H1 (cell line): Measurements from ENCODE around the gene KYNU. TPM values are rescaled to one million over a fixed set of nuclear protein-coding genes. Genes with fewer than 3 reads are reported as not detected.

ENCODE experiments used
- CTCF ChIA-PET: fragments of 300-600 bp; sonication (Branson Sonifier 250); formaldehyde crosslinking; loops from one replicate; lab custom pipeline; 2021; ENCODE audit not compliant: partially characterized antibody; lab: Charles Lee
- POLR2A ChIA-PET: fragments of 300-600 bp; sonication (Branson Sonifier 250); formaldehyde crosslinking; loops from one replicate; lab custom pipeline; 2021; ENCODE audit warnings: inconsistent platforms; ENCODE audit not compliant: partially characterized antibody; lab: Charles Lee
- DNase-seq, 2 experiments: peaks; one replicate each; pipeline versions ENCODE4 v3.0.0 to v3.0.0-alpha.2; 2010 to 2022; ENCODE audit warnings: low spot score in 2 of 2, low read depth in 1 of 2, mixed read lengths in 1 of 2
- FAIRE-seq: peaks from 2 replicates; lab custom pipeline; 2011; peaks lifted over from hg19 to GRCh38; lab: Jason Lieb, UNC
- H2AFZ ChIP-seq: 2 replicates; pipeline ENCODE4 v1.8.1; 2012; ENCODE audit warnings: low read length, inconsistent platforms
- H2AK5ac ChIP-seq: 2 replicates; pipeline ENCODE4 v1.6.1; 2013; ENCODE audit warnings: low read depth, low read length
- H2BK120ac ChIP-seq: replicated peaks from 2 replicates; pipeline ENCODE3; 2013; ENCODE audit warnings: low read depth, low read length, inconsistent platforms
- H2BK12ac ChIP-seq: 2 replicates; pipeline ENCODE4 v1.6.1; 2013; ENCODE audit warnings: low read depth, low read length
- H2BK15ac ChIP-seq: 2 replicates; pipeline ENCODE4 v1.6.1; 2013; ENCODE audit warnings: low read length
- H2BK20ac ChIP-seq: 2 replicates; pipeline ENCODE4 v1.6.1; 2013; ENCODE audit warnings: low read length
- H2BK5ac ChIP-seq: 2 replicates; pipeline ENCODE4 v1.6.1; 2013; ENCODE audit warnings: low read depth, low read length
- H3K14ac ChIP-seq: 2 replicates; pipeline ENCODE4 v1.6.1; 2013; ENCODE audit warnings: inconsistent platforms; ENCODE audit not compliant: insufficient read length
- H3K18ac ChIP-seq: 2 replicates; pipeline ENCODE4 v1.6.1; 2013; ENCODE audit warnings: low read length; ENCODE audit errors: extremely low read depth
- H3K23ac ChIP-seq: 2 replicates; pipeline ENCODE4 v1.6.1; 2013; ENCODE audit warnings: inconsistent platforms; ENCODE audit not compliant: insufficient read length
- H3K23me2 ChIP-seq: 2 replicates; pipeline ENCODE4 v1.6.1; 2013; ENCODE audit warnings: low read depth, low read length
- H3K27ac ChIP-seq: 2 replicates; pipeline ENCODE4 v1.6.1; 2011; ENCODE audit warnings: low read depth, low read length, inconsistent platforms
- H3K27me3 ChIP-seq, 4 experiments: replicated peaks in 1 of 4; 1 replicate in 1 of 4; 2 replicates in 3 of 4; pipeline versions ENCODE4 v1.6.1 to v1.8.1; 2011 to 2013; ENCODE audit warnings: low read length in 3 of 4, mild to moderate bottlenecking in 3 of 4, inconsistent platforms in 2 of 4, mixed read lengths in 2 of 4, moderate library complexity in 1 of 4; ENCODE audit not compliant: control insufficient read depth in 3 of 4, insufficient read depth in 3 of 4; ENCODE audit errors: extremely low read depth in 1 of 4
- H3K36me3 ChIP-seq, 4 experiments: 2 replicates each; pipeline versions ENCODE4 v1.6.1 to v1.8.1; 2011 to 2013; ENCODE audit warnings: mild to moderate bottlenecking in 4 of 4, low read length in 3 of 4, moderate library complexity in 2 of 4, control low read depth in 1 of 4, inconsistent platforms in 1 of 4; ENCODE audit not compliant: insufficient read depth in 4 of 4, control insufficient read depth in 2 of 4
- H3K4ac ChIP-seq: replicated peaks from 2 replicates; pipeline ENCODE3; 2013; ENCODE audit warnings: low read length, low read depth, mixed read lengths, inconsistent platforms; ENCODE audit not compliant: insufficient read length
- H3K4me1 ChIP-seq, 4 experiments: replicated peaks in 1 of 4; 1 replicate in 1 of 4; 2 replicates in 3 of 4; pipeline versions ENCODE4 v1.6.1 to v1.8.1; 2011 to 2013; ENCODE audit warnings: low read length in 3 of 4, inconsistent platforms in 2 of 4, mixed read lengths in 1 of 4; ENCODE audit not compliant: insufficient read depth in 4 of 4, control insufficient read depth in 3 of 4
- H3K4me2 ChIP-seq, 2 experiments: 2 replicates each; pipeline versions ENCODE4 v1.6.1 to v1.8.1; 2011 to 2013; ENCODE audit warnings: low read depth in 2 of 2, low read length in 2 of 2, control low read depth in 1 of 2, inconsistent platforms in 1 of 2, mild to moderate bottlenecking in 1 of 2; ENCODE audit not compliant: insufficient read depth in 1 of 2
- H3K4me3 ChIP-seq, 4 experiments: fragments of 200-600, 300-600 bp in 1 of 4; sonication (generic), shearing (Covaris generic), sonication (Bioruptor Twin) in 1 of 4; 2 replicates each; pipeline versions ENCODE4 v1.5.1 to v1.8.1; 2011 to 2016; ENCODE audit warnings: low read length in 4 of 4, low read depth in 3 of 4, control low read depth in 2 of 4, inconsistent platforms in 2 of 4, mild to moderate bottlenecking in 2 of 4, mixed read lengths in 1 of 4, moderate library complexity in 1 of 4; ENCODE audit not compliant: insufficient read depth in 2 of 4; ENCODE audit errors: extremely low read depth in 1 of 4
- H3K56ac ChIP-seq: replicated peaks from 2 replicates; pipeline ENCODE3; 2013; ENCODE audit warnings: low read depth, mild to moderate bottlenecking, mixed read lengths, low read length, inconsistent platforms; ENCODE audit not compliant: insufficient read length
- H3K79me1 ChIP-seq: 2 replicates; pipeline ENCODE4 v1.6.1; 2013; ENCODE audit warnings: low read depth, low read length, control low read depth
- H3K79me2 ChIP-seq, 2 experiments: 2 replicates each; pipeline versions ENCODE4 v1.6.1 to v1.8.1; 2012 to 2013; ENCODE audit warnings: low read length in 2 of 2, mild to moderate bottlenecking in 2 of 2, inconsistent platforms in 1 of 2; ENCODE audit not compliant: insufficient read depth in 2 of 2, control insufficient read depth in 1 of 2
- H3K9ac ChIP-seq, 4 experiments: replicated peaks in 1 of 4; 1 replicate in 1 of 4; 2 replicates in 3 of 4; pipeline versions ENCODE4 v1.6.1 to v1.8.1; 2011 to 2013; ENCODE audit warnings: low read depth in 3 of 4, low read length in 3 of 4, control low read depth in 2 of 4, mild to moderate bottlenecking in 2 of 4, moderate library complexity in 2 of 4, inconsistent platforms in 1 of 4; ENCODE audit errors: extremely low read depth in 1 of 4
- H3K9me3 ChIP-seq, 2 experiments: 2 replicates each; pipeline versions ENCODE4 v1.6.1 to v1.8.1; 2012 to 2013; ENCODE audit warnings: mild to moderate bottlenecking in 2 of 2, moderate library complexity in 2 of 2, control low read depth in 1 of 2, inconsistent platforms in 1 of 2, low read depth in 1 of 2, low read length in 1 of 2, mixed read lengths in 1 of 2; ENCODE audit not compliant: insufficient read depth in 2 of 2
- H4K20me1 ChIP-seq, 2 experiments: replicated peaks in 1 of 2; 2 replicates each; pipeline versions ENCODE3 to v1.8.1; 2011 to 2013; ENCODE audit warnings: inconsistent platforms in 2 of 2, low read length in 2 of 2, mild to moderate bottlenecking in 1 of 2; ENCODE audit not compliant: insufficient read depth in 2 of 2, control insufficient read depth in 1 of 2
- H4K5ac ChIP-seq: 2 replicates; pipeline ENCODE4 v1.6.1; 2013; ENCODE audit warnings: low read length, low read depth, mixed read lengths, inconsistent platforms; ENCODE audit not compliant: insufficient read length
- H4K8ac ChIP-seq: 2 replicates; pipeline ENCODE4 v1.8.0; 2013; ENCODE audit warnings: mild to moderate bottlenecking, moderate library complexity, low read length, inconsistent platforms; ENCODE audit not compliant: insufficient read depth; ENCODE audit errors: extremely low read depth
- H4K91ac ChIP-seq: replicated peaks from 2 replicates; pipeline ENCODE3; 2013; ENCODE audit warnings: low read length, mixed read lengths, inconsistent platforms; ENCODE audit not compliant: insufficient read length
- KDM1A ChIP-seq: fragments of 200-600, 300-600 bp; sonication (generic); IDR thresholded peaks from 2 replicates; pipeline ENCODE4 v1.7.1; 2016; ENCODE audit warnings: mild to moderate bottlenecking, low read length, borderline replicate concordance
- WGBS, 2 experiments: shearing (Covaris generic) in 1 of 2; methylation state at CpG; one replicate each; pipeline versions ENCODE4 v1.1.6 to v1.1.7; 2013 to 2015; ENCODE audit warnings: low lambda C conversion rate in 2 of 2, mixed read lengths in 2 of 2, inconsistent platforms in 1 of 2, low coverage in 1 of 2, missing lambda C conversion rate in 1 of 2; ENCODE audit not compliant: insufficient replicate concordance in 2 of 2, insufficient coverage in 1 of 2, insufficient read length in 1 of 2; ENCODE audit errors: extremely low coverage in 1 of 2, missing lambda C conversion rate in 1 of 2; 5-methylcytosine and 5-hydroxymethylcytosine counted together
- polyA plus RNA-seq, 7 experiments: library from polyadenylated mRNA; depleted of rRNA in 3 of 7; stranded (reverse) in 5 of 7; unstranded in 2 of 7; fragments of >200 nt in 5 of 7; fragments of 200-250 nt in 2 of 7; gene quantifications; 1 replicate in 5 of 7; 2 replicates in 1 of 7; 4 replicates in 1 of 7; pipeline versions ENCODE4 v1.2.1 to v1.2.3, GENCODE V29; 2011 to 2013; ENCODE audit warnings: missing spikeins in 2 of 7, mixed read lengths in 2 of 7
- total RNA-seq: library from RNA; stranded (reverse); fragmentation: NEBNext Ultra II Directional; extraction: Animal tissue kit (Norgen Biotek cat#: 25700); gene quantifications from 2 replicates; pipeline ENCODE4 v1.2.1, GENCODE V29; 2021

The KYNU gene
- total and polyA plus RNA-seq, 2 of the 8 experiments (the other 6 are each of a cell fraction or from before 2014, with no cell fraction given) = 0.09 to 0.13 TPM

DNA sequence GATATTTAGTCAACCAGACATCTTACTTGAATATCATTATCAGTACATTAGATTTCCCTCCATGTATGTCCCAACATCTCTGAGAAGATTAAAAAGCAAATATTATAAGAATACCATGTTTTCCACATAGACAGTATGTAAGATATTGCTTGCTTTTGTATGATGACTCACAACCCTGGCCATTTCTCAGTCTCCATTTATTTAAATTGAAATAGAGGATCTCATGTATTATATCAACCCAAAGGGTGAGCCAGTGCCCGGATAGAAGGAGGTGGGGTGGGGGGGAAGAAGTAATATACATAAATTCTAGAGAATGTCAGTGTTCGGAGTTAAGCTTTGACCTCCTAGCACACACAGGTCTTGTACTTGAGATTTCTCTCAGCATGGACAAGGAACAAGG is 109.6 kb downstream of the KYNU start:
- Histone ChIP-seq H2AK5ac (no peak overlapping the region), H3K4me2 (no peak overlapping the region), H4K5ac (no peak overlapping the region), H2BK5ac (no peak overlapping the region), H3K27ac (no peak overlapping the region), H2BK120ac (no peak overlapping the region), H3K23me2 (no peaks in the 10 kb centered on the region), H3K27me3 (no peaks in the 10 kb centered on the region), H3K23ac (no peak overlapping the region), H2BK12ac (no peak overlapping the region), H3K79me2 (no peaks in the 10 kb centered on the region), H3K56ac (no peak overlapping the region), H3K4me1 (no peaks in the 10 kb centered on the region), H3K79me1 (no peaks in the 10 kb centered on the region), H2BK20ac (no peak overlapping the region), H4K8ac (no peak overlapping the region), H3K4me3 (no peak overlapping the region), H3K4ac (no peak overlapping the region), H3K36me3 (no peaks in the 10 kb centered on the region), H4K91ac (no peak overlapping the region), H2BK15ac (no peak overlapping the region), H4K20me1 (no peaks in the 10 kb centered on the region), H2AFZ (no peak overlapping the region), H3K9me3 (no peaks in the 10 kb centered on the region), H3K14ac (no peak overlapping the region), H3K9ac (no peak overlapping the region), H3K18ac (no peak overlapping the region)
- ChIA-PET POLR2A (interaction anchor here (1.1 kb wide), 1 partner anchor 9 kb away, joined by 3 read pairs; no protein-coding TSS in a partner anchor), CTCF (interaction anchor here (1.0 to 1.4 kb wide), 3 partner anchors 436 to 766 kb away, joined by 3 read pairs; no protein-coding TSS in a partner anchor)
- 86% methylated on average over 2 of the region's 2 CpGs; no CpG with 5 or more reads in 1 of the 2 experiments for WGBS, 2 experiments
- FAIRE-seq = no peak
- TF ChIP-seq KDM1A = no peak
- no peak for DNase-seq
